ENCODE results near the gene FAM168A. TPM values are rescaled to one million over a fixed set of nuclear protein-coding genes. Genes with fewer than 3 reads are reported as not detected.

Gene FAM168A
- total and polyA plus RNA-seq, 2 of the 8 experiments (the other 6 are each of a cell fraction or from before 2014, with no cell fraction given): 17.1 to 21.6 TPM

- Histone ChIP-seq H2AK5ac (ENCODE audit: low read depth, low read length) (no peak overlapping the region), H4K8ac (ENCODE audit: extremely low read depth, insufficient read depth, low read length) (no peak overlapping the region), H3K4me2 (ENCODE audit: insufficient read depth in 1 of 2, low read depth in 2 of 2, low read length in 2 of 2) (no peak overlapping the region), H3K18ac (ENCODE audit: extremely low read depth, low read length) (no peak overlapping the region), H3K9me3 (ENCODE audit: insufficient read depth in 2 of 2, low read depth in 1 of 2, low read length in 1 of 2) (no peaks in the 10 kb centered on the region), H3K14ac (ENCODE audit: insufficient read length) (no peak overlapping the region), H2BK120ac (replicated peaks; ENCODE audit: low read depth, low read length) (no peak overlapping the region), H3K79me2 (ENCODE audit: control insufficient read depth in 1 of 2, insufficient read depth in 2 of 2, low read length in 2 of 2) (no peaks in the 10 kb centered on the region), H3K27me3 (replicated peaks in 1 of 4; ENCODE audit: control insufficient read depth in 3 of 4, extremely low read depth in 1 of 4, insufficient read depth in 3 of 4, low read length in 3 of 4) (no peaks in the 10 kb centered on the region), H2BK5ac (ENCODE audit: low read depth, low read length) (no peak overlapping the region), H3K23me2 (ENCODE audit: low read depth, low read length) (no peaks in the 10 kb centered on the region), H3K23ac (ENCODE audit: insufficient read length) (no peak overlapping the region), H3K27ac (ENCODE audit: low read depth, low read length) (no peak overlapping the region), H3K79me1 (ENCODE audit: low read depth, low read length) (no peaks in the 10 kb centered on the region), H2BK15ac (ENCODE audit: low read length) (no peak overlapping the region), H3K36me3 (ENCODE audit: control insufficient read depth in 2 of 4, insufficient read depth in 4 of 4, low read length in 3 of 4) (no peaks in the 10 kb centered on the region), H4K5ac (ENCODE audit: insufficient read length, low read depth, low read length) (no peak overlapping the region), H3K4me1 (replicated peaks in 1 of 4; ENCODE audit: control insufficient read depth in 3 of 4, insufficient read depth in 4 of 4, low read length in 3 of 4) (no peaks in the 10 kb centered on the region), H3K56ac (replicated peaks; ENCODE audit: insufficient read length, low read depth, low read length) (no peak overlapping the region), H3K4ac (replicated peaks; ENCODE audit: insufficient read length, low read depth, low read length) (no peak overlapping the region), H2AFZ (ENCODE audit: low read length) (no peak overlapping the region), H3K4me3 (ENCODE audit: extremely low read depth in 1 of 4, insufficient read depth in 2 of 4, low read depth in 3 of 4, low read length in 4 of 4) (no peak overlapping the region), H4K20me1 (replicated peaks in 1 of 2; ENCODE audit: control insufficient read depth in 1 of 2, insufficient read depth in 2 of 2, low read length in 2 of 2) (no peaks in the 10 kb centered on the region), H4K91ac (replicated peaks; ENCODE audit: insufficient read length, low read length) (no peak overlapping the region), H2BK12ac (ENCODE audit: low read depth, low read length) (no peak overlapping the region), H3K9ac (replicated peaks in 1 of 4; ENCODE audit: extremely low read depth in 1 of 4, low read depth in 3 of 4, low read length in 3 of 4) (no peak overlapping the region), H2BK20ac (ENCODE audit: low read length) (no peak overlapping the region)
- ChIA-PET CTCF (ENCODE audit: partially characterized antibody) (interaction anchor here (0.5 to 2.0 kb wide), 7 partner anchors 10 to 231 kb away, joined by 3 to 6 read pairs (median 3); no protein-coding TSS in a partner anchor), POLR2A (ENCODE audit: partially characterized antibody) (interaction anchor here (1.3 kb wide), 1 partner anchor 208 kb away, joined by 4 read pairs; no protein-coding TSS in a partner anchor)
- DNase-seq (ENCODE audit: low read depth in 1 of 2, low spot score in 2 of 2) (no peak), FAIRE-seq (no peak)
- 86% methylated on average over 5 of the region's 5 CpGs; no CpG with 5 or more reads in 1 of the 2 experiments for WGBS, 2 experiments (ENCODE audit: extremely low coverage in 1 of 2, insufficient coverage in 1 of 2, insufficient read length in 1 of 2, insufficient replicate concordance in 2 of 2, low coverage in 1 of 2, low lambda C conversion rate in 2 of 2, missing lambda C conversion rate in 1 of 2)
- TF ChIP-seq SRF (IDR thresholded peaks at IDR 0.05; ENCODE audit: low read depth, low read length) (no peak), RFX5 (IDR thresholded peaks at IDR 0.05; ENCODE audit: borderline replicate concordance, low read depth, low read length) (no peak), SIRT6 (IDR thresholded peaks at IDR 0.05; ENCODE audit: low read length) (no peak), JUND (IDR thresholded peaks at IDR 0.05; ENCODE audit: low read length) (no peak), RAD21 (IDR thresholded peaks at IDR 0.05 in 1 of 2, conservative IDR thresholded peaks at IDR 0.05 in 1 of 2; ENCODE audit: low read depth in 2 of 2, low read length in 2 of 2) (no peak), ASH2L (IDR thresholded peaks at IDR 0.05; ENCODE audit: low read length) (no peak), CREB1 (IDR thresholded peaks at IDR 0.05) (no peak), CHD2 (IDR thresholded peaks at IDR 0.05; ENCODE audit: low read length) (no peak), CEBPB (IDR thresholded peaks at IDR 0.05; ENCODE audit: low read depth, low read length) (no peak), SP1 (IDR thresholded peaks at IDR 0.05; ENCODE audit: low read depth, low read length) (no peak)
- TF ChIP-seq, protein P1, sequence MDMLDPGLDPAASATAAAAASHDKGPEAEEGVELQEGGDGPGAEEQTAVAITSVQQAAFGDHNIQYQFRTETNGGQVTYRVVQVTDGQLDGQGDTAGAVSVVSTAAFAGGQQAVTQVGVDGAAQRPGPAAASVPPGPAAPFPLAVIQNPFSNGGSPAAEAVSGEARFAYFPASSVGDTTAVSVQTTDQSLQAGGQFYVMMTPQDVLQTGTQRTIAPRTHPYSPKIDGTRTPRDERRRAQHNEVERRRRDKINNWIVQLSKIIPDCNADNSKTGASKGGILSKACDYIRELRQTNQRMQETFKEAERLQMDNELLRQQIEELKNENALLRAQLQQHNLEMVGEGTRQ (IDR thresholded peaks at IDR 0.05; ENCODE audit: low read length): no peak
- TF ChIP-seq, protein P2, sequence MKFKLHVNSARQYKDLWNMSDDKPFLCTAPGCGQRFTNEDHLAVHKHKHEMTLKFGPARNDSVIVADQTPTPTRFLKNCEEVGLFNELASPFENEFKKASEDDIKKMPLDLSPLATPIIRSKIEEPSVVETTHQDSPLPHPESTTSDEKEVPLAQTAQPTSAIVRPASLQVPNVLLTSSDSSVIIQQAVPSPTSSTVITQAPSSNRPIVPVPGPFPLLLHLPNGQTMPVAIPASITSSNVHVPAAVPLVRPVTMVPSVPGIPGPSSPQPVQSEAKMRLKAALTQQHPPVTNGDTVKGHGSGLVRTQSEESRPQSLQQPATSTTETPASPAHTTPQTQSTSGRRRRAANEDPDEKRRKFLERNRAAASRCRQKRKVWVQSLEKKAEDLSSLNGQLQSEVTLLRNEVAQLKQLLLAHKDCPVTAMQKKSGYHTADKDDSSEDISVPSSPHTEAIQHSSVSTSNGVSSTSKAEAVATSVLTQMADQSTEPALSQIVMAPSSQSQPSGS (IDR thresholded peaks at IDR 0.05; ENCODE audit: low read length): no peak
Measured at GRCh38 chr11:73429121-73429750, 168.7 kb downstream of the FAM168A start.

Measured in H1 (cell line).